NK-92 (cell line): ENCODE measurements around the gene VWDE.
"Not testable (repeated sequence)": the region's sequence is repeated elsewhere in the genome, so short reads cannot be mapped to it uniquely, and the experiment has no call there.

Experiments used
- DNase-seq: peaks from one replicate; lab custom pipeline; 2025; ENCODE audit not compliant: unreplicated experiment; lab: John Stamatoyannopoulos, UW

The VWDE gene

GRCh38 chr7:12402365-12402725 is 1.3 kb downstream of the VWDE start:
- DNase-seq = no peak

- no peak for DNase-seq
Measured at GRCh38 chr7:12401538-12402364, 1.9 kb downstream of the VWDE start.

DNA sequence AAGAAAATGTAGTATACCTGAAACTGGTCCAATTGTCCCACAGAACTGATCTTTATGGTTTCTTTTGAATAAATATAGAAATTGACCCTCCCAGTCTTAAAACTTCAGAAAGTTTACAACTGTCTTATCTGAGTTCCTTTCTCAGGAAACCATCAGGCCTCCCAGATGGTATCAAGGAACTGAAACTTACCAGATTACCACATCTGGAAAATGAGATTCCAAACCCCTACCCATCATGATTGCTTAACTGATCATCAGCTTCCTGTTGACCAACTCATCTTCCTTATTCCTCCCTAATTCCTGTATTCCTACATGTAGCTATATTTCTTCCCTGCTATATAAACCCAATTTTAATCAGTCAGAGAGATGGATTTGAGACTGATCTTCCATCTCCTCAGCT is 5.5 kb downstream of the VWDE start:
- no peak for DNase-seq

DNA sequence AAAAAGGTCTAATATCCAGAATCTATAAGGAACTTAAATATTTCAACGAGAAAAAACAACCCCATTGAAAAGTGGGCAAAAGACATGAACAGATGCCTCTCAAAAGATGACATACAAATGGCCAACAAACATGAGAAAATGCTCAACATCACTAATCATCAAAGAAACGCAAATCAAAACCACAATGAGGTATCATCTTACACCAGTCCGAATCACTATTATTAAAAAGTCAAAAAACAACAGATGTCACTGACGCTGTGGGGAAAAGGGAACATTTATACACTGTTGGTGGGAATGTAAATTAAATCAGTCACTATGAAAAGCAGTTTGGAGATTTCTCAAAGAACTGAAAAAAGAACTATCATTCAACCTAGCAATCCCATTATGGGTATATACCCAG is 6.0 kb downstream of the VWDE start:
- no peak for DNase-seq

DNA sequence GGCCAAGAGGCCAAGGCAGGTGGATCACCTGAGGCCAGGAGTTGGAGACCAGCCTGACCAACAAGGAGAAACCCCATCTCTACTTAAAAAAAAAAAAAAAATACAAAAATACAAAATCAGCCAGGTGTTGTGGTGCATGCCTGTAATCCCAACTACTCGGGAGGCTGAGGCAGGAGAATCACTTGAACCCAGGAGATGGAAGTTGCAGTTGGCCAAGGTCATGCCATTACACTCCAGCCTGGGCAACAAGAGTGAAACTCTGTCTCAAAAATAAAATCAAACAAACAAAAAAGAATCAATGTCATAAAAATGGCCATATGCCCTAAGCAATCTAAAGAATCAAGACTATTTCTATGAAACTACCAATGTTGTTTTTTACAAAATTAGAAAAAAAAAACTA is 7.0 kb downstream of the VWDE start:
- DNase-seq = not testable (repeated sequence)

DNA sequence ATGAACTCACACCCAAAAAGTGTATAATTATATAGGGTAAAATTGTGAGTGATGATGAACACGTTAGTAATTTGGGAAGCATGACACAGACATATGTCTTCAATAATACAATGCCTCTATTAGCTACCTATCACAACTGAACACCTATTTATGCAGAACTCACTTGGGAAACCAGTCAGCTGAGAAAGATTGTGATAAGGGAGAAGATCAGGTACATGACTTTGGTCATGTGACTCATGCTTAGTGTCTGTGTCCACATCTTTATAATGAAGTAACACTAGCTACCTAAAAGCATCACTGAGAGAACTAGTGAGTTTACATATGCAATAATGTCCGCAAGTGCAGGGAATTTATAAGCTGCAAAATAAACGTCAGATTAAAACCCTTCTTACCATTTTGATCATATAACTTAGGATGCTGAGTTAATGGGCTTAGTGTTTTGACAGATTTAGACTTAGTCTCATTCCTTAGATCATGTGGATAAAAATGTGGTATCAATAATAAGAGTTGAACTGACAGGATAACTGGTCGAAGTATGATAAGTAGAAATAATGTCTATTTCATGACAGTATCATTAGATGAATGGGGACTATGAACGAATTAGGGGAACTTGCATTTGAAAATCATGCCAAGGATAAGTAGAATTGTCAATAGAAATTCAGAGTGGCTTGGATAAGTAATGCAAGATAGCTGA is 11.6 kb downstream of the VWDE start:
- no peak for DNase-seq

GRCh38 chr7:12389089-12389700 is 14.5 kb downstream of the VWDE start:
- DNase-seq = no peak

DNA sequence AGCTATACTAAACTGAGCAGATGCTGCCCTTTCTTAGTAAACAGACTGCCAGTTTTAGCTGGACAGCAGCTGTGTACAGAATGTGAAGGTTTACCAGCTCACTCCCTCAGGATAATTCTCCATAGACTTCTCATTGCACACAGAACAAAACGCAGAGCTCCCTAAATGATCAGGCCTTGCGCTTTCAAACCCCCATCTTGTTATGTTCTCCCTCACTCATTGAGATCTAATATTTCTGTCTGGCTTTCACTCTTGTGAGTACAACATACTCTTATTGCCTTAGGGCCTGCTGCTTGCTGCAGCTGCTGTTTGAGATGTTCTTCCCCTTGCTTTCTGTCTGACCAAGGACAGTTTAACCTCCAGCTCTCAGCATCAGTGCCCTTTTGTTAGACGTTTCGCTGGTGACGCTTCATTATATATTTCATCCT is 17.3 kb downstream of the VWDE start:
- no peak for DNase-seq

DNA sequence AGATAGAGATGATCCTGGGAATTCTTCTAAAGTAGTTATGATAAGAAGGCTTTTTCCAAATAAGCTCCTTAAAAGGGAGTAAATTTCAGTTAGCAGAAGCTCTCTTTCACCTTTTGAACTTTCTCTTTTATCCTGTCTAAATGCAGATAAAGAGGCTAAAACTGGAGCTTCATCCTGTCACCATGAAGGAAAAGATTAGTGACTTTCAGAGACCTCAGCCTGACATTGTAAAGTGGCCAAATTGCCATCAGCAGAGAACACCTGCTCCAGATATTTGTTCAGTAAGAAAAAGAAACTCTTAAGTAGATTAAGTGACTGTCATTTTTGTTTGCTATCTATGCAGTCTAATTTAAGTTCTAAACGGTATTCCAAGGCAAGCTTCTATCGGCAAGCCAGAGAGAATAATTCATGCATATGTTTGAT is 18.3 kb downstream of the VWDE start:
- no peak for DNase-seq

DNA sequence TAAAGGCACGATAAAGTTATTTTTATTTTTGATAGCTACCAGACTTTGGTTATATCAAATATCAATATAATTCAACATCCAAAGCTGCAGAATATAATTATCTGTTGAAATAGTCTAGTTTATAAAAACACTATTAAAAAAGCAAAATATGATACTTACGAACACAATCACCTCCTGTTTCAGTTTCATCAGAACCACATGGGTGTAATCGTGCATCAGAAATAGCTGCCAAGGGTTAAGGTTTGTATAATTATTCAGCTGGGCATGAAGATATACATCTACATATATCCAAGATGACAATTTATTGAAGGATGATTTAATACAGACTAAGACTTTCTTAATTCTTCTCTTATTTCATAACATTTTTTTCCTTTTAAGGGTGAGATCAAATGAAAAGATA is 20.3 kb downstream of the VWDE start:
- DNase-seq = no peak

DNA sequence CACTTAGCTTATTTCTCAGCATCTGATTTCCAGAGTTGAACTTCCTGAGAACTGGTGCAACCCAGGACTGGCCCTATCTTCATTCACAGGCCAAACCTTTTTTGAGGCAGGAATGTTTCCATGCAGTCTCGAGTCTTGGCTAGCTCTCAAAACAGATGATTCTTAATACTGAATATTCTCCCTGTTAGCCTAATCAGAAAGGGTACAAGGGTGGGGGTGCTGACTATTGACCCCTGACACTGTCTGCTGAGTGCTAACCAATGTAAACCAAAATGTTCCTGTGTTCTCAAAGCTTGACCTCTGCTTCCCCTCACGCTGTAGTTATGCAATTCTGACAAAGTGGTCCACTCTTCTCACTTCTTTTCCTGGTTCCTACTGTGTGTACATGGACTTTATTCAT is 25.3 kb downstream of the VWDE start:
- DNase-seq = no peak

GRCh38 chr7:12377406-12377805 is 26.3 kb downstream of the VWDE start:
- no peak for DNase-seq

- no peak for DNase-seq
Measured at GRCh38 chr7:12373580-12374263, 29.9 kb downstream of the VWDE start.

GRCh38 chr7:12370249-12370648 is 33.4 kb downstream of the VWDE start:
- no peak for DNase-seq

DNA sequence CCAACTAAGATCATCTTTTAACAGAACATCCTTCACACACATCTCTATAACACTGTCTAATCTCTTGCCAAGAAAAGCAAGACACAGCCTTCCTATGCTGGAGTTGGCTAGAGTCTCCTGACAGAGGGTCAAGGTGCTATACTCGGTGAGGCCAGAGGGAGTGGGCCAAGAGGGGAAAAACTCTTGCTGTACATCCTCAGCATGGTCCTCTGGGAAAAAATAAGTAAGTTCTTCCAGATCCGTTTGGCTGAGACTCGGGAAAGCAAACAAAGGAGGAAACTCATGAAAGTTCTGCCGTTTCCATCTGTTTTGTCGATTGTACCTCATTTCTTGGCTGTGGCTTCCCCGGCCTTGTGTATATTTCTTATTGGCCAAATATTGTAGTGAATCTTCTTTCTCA is 33.9 kb downstream of the VWDE start:
- no peak for DNase-seq

- no peak for DNase-seq
Measured at GRCh38 chr7:12369072-12369471, 34.6 kb downstream of the VWDE start.

GRCh38 chr7:12360948-12361347 is 42.7 kb downstream of the VWDE start:
- DNase-seq = no peak

- no peak for DNase-seq
Measured at GRCh38 chr7:12358694-12359093, 45.0 kb downstream of the VWDE start.

DNA sequence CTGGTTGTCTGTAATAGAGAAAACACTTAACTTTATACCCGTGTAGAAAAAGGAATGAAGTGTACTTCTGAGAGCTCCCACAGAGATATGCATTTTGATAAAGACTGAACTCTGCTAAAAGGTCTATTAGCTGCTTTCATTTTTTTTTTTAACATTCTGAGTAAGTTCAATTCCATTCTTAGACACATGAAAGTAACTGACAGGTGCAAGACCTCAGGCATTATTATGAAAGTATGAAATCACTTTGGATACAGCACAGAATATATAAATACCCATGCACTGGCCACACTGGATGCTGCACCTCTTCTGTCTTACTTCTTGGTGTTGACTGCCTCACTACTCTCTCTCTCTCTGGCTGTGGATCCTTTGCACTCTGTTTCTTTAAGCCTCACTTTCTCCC is 46.2 kb downstream of the VWDE start:
- no peak for DNase-seq

- DNase-seq = no peak
Measured at GRCh38 chr7:12351843-12352242, 51.8 kb downstream of the VWDE start.

DNA sequence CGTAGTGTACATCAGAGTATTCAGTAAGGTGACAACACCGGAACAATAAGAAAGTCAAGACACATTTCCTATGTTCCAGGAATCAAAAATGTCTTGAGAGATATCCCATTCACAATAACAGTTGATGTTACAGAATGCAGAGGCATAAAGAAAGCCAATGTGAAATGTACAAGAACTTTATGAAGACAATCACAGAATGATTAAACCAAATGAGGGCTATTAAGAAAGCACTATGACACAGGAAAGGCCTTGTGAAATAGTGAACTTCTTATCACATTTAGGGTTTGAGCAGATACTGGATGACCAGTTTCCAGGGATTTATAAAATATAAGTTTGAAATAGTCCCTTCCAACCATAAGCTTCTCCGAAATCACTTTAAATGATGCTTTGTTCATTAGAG is 52.7 kb downstream of the VWDE start:
- no peak for DNase-seq

GRCh38 chr7:12337095-12337494 is 66.6 kb downstream of the VWDE start:
- no peak for DNase-seq
